ENCODE measurements around the gene DPYD.

GRCh38 chr1:97581614-97582051 is 339.2 kb downstream of the DPYD start:
- TF ChIP-seq TCF7 (CRISPR knock-in tag; IDR thresholded peaks at IDR 0.05; ENCODE audit: low read depth) (no peak), CTCF (IDR thresholded peaks at IDR 0.05) (no peak), ZNF263 (CRISPR knock-in tag; IDR thresholded peaks at IDR 0.05; ENCODE audit: low read depth) (no peak), NR1H2 (CRISPR knock-in tag; IDR thresholded peaks at IDR 0.05) (no peak), ATF3 (CRISPR knock-in tag; conservative IDR thresholded peaks at IDR 0.05) (no peak), CREB1 (CRISPR knock-in tag; IDR thresholded peaks at IDR 0.05) (no peak), ZNF138 (CRISPR knock-in tag; conservative IDR thresholded peaks at IDR 0.05) (no peak), OVOL2 (CRISPR knock-in tag; IDR thresholded peaks at IDR 0.05; ENCODE audit: borderline replicate concordance) (no peak), FOXJ3 (CRISPR knock-in tag; IDR thresholded peaks at IDR 0.05; ENCODE audit: borderline replicate concordance) (no peak)
- TF ChIP-seq, protein P1, sequence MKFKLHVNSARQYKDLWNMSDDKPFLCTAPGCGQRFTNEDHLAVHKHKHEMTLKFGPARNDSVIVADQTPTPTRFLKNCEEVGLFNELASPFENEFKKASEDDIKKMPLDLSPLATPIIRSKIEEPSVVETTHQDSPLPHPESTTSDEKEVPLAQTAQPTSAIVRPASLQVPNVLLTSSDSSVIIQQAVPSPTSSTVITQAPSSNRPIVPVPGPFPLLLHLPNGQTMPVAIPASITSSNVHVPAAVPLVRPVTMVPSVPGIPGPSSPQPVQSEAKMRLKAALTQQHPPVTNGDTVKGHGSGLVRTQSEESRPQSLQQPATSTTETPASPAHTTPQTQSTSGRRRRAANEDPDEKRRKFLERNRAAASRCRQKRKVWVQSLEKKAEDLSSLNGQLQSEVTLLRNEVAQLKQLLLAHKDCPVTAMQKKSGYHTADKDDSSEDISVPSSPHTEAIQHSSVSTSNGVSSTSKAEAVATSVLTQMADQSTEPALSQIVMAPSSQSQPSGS (CRISPR knock-in tag; IDR thresholded peaks at IDR 0.05; ENCODE audit: borderline replicate concordance, low read depth), result no peak
- TF ChIP-seq, protein P2, sequence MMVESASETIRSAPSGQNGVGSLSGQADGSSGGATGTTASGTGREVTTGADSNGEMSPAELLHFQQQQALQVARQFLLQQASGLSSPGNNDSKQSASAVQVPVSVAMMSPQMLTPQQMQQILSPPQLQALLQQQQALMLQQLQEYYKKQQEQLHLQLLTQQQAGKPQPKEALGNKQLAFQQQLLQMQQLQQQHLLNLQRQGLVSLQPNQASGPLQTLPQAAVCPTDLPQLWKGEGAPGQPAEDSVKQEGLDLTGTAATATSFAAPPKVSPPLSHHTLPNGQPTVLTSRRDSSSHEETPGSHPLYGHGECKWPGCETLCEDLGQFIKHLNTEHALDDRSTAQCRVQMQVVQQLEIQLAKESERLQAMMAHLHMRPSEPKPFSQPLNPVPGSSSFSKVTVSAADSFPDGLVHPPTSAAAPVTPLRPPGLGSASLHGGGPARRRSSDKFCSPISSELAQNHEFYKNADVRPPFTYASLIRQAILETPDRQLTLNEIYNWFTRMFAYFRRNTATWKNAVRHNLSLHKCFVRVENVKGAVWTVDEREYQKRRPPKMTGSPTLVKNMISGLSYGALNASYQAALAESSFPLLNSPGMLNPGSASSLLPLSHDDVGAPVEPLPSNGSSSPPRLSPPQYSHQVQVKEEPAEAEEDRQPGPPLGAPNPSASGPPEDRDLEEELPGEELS (CRISPR knock-in tag; IDR thresholded peaks at IDR 0.05), result no peak

Measured in WTC11 (cell line).